Camera-type eye (tissue), 1 donor: Measurements from ENCODE around the gene PRSS27. TPM values are rescaled to one million over a fixed set of nuclear protein-coding genes. Genes with fewer than 3 reads are reported as not detected.

Experiments
- total RNA-seq: library from RNA; depleted of rRNA; stranded (reverse); fragments of >200 nt; gene quantifications from one replicate; pipeline ENCODE4 v1.2.3, GENCODE V29; 2014

The PRSS27 gene
- total RNA-seq: 2.0 TPM

DNA sequence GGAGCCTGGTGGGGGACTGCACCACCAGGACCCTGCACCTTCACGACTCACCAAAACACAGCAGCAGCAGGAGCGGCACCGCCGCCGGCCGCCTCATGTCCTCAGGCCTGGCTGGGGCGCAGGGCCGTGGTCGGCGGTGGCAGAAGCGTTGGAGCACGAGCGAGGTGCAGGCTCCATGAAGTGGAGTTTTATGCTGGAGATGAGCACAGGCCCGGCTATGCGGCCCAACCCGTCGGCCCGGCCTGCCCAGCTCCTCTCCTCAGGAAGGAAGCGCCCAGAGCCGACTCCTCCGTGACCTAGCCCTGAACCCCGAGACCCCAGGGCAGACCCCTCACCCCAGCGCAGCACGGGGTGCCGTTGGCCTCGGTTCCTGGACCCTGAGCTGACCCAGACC is at the start of gene PRSS27:
Gene PRSS27, minus strand, starts transcription at position 161 of the 394 bp plus-strand sequence. Its CDS starts 64 bp downstream, at position 97.

DNA sequence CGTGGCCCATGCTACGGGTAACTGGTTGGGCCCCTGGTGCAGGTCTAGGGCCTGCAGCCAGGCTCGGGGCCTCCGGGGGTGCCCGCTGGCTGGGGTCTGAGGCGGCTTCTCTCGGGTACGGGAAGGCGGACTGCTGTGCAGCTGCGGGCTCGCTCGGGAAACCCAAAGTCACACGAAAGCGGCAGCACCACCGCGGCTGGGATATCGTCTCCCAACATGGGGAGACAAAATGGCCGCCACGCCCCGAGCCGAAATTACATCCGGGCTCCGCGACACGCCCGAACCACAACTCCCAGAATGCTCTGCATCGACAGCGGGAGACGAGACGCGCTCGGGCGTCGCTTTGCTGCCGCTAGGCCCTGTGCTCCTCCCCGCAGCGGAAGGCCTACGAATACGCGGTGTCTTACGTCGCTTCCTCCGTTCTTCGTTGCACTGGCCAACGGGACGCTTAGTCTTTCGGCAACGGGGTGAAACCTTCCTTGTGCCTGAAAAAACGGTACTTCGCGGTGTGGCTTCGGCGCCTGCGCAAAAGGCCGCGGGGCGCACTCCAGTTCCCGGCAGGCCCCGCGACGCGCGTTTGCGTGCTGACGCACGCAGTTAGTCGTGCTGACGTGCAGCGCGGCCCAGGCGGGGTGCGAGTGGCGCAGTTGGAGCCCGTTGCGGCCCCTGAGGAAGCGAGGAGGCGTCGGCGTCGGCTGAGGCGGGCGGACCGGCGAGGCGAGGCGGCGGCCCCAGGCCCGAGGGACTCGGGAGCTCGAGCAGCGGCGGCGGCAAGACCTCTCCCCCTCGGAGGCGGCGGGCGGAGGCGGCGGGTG is 32.2 kb upstream of the PRSS27 start, which contains the start of gene SRRM2:
Gene SRRM2, plus strand, starts transcription at position 604 of the 815 bp plus-strand sequence. CDS start 3,727 bp downstream, outside the sequence.

DNA sequence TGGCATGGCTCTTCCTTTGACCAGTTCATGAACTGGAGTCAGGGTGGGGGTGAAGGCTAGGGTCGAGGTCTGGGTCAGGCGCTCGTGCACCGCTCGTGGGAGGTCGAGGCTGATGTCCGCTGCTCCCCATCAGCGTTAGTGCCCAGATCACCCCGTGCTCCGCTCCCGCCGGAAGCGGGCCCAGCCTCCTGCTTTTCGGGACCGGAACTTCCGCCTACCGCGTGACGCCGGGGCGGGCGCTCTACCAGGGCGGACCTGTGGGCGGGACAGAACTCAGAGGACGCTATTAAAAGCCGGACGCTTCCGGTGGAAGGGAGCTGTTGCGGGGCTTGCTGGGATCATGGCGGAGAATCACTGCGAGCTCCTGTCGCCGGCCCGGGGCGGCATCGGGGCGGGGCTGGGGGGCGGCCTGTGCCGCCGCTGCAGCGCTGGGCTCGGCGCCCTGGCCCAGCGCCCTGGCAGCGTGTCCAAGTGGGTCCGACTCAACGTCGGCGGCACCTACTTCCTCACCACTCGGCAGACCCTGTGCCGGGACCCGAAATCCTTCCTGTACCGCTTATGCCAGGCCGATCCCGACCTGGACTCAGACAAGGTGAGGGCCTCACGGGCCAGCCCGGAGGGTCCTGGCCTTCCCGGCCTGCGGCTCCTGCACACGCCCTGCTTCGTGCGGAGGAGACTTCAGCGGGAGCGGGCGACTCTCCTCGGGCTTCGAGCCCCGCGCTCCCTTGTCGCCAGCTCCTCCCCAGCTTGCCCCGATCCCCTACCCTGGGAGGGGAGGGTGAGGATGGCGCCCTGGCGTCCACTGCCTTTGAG is 37.6 kb downstream of the PRSS27 start, which contains the start of gene KCTD5:
Gene KCTD5, plus strand, starts transcription at position 315 of the 813 bp plus-strand sequence. Its CDS starts 26 bp downstream, at position 341.

Other genes starting within 250 kb of the PRSS27 start
- gene NTN3, start 248.9 kb downstream of the PRSS27 start, total RNA-seq: 17.4 TPM
- gene TBC1D24, start 245.1 kb downstream of the PRSS27 start, total RNA-seq: 46.5 TPM
- 45.1 TPM for gene ATP6V0C, start 206.3 kb downstream of the PRSS27 start, total RNA-seq
- gene AMDHD2, start 199.9 kb downstream of the PRSS27 start, total RNA-seq: 31.7 TPM
- not detected for gene CEMP1, start 188.8 kb downstream of the PRSS27 start, total RNA-seq
- gene PDPK1, start 182.2 kb downstream of the PRSS27 start, total RNA-seq: 35.7 TPM
- gene KCTD5, start 37.7 kb downstream of the PRSS27 start, total RNA-seq: 36.1 TPM
- 265 TPM for gene SRRM2, start 32.4 kb upstream of the PRSS27 start, total RNA-seq
- gene ELOB, start 57.1 kb upstream of the PRSS27 start, total RNA-seq: 283 TPM
- gene PRSS33, start 67.3 kb upstream of the PRSS27 start, total RNA-seq: 2.9 TPM
- gene PRSS41, start 78.2 kb upstream of the PRSS27 start, total RNA-seq: not detected
- not detected for gene PRSS21, start 97.0 kb upstream of the PRSS27 start, total RNA-seq
- gene ZG16B, start 110.1 kb upstream of the PRSS27 start, total RNA-seq: 4.8 TPM
- gene PRSS22, start 137.9 kb upstream of the PRSS27 start, total RNA-seq: 1.2 TPM
- gene FLYWCH2, start 163.0 kb upstream of the PRSS27 start, total RNA-seq: 46.7 TPM
- gene FLYWCH1, start 191.7 kb upstream of the PRSS27 start, total RNA-seq: 35.2 TPM
- 1.6 TPM for gene KREMEN2, start 244.1 kb upstream of the PRSS27 start, total RNA-seq
- gene PAQR4, start 249.1 kb upstream of the PRSS27 start, total RNA-seq: 23.0 TPM